ENCODE measurements around the gene ATXN7L1. TPM values are rescaled to one million over a fixed set of nuclear protein-coding genes. Genes with fewer than 3 reads are reported as not detected.

Gene ATXN7L1
- total and polyA plus RNA-seq, 9 donors, result 5.0 to 17.6 (median 11.4) TPM

- WGBS, 3 donors, result 16 to 41% (median 22%) methylated on average over 5 of the region's 5 CpGs
- H3K27me3 ChIP-seq, result no peaks in the 10 kb centered on the region
- intact Hi-C loops (cut with DNase I), result no loop called here
- no peak for DNase-seq
- peaks cover 7% of the 10 kb centered on the region for H3K4me1 ChIP-seq (ENCODE audit: insufficient read depth)
- no peak overlapping the region for H3K4me3 ChIP-seq
- no peaks in the 10 kb centered on the region for H3K36me3 ChIP-seq
- no peaks in the 10 kb centered on the region for H3K9me3 ChIP-seq
- TF ChIP-seq CTCF (IDR thresholded peaks at IDR 0.05) (no peak), POLR2A (IDR thresholded peaks at IDR 0.05) (no peak), EP300 (IDR thresholded peaks at IDR 0.05) (no peak)
- H3K27ac ChIP-seq, result no peak overlapping the region
Observed at GRCh38 chr7:105829681-105830322, 46.6 kb downstream of the ATXN7L1 start.

DNA sequence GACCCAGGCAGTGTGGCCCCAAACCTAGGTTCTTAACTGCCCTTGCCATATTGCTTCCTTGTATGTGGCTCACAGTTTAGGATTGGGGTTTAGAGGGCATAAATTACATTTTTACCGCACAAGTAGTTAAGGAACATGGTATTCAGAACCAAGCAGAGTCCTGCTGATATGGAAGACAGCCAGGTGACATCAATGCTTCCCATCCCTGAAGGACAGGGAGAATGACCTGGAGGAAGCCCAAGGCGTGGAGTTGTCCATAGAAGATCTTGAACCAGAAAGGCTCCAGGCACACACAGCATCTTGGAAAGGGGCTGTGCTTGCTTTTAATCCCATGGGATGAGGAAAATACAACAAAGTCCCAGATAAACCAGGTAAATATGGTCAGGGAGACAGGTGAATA is 48.3 kb downstream of the ATXN7L1 start:
- H3K4me3 ChIP-seq, result no peak overlapping the region
- no peaks in the 10 kb centered on the region for H3K36me3 ChIP-seq
- intact Hi-C loops (cut with DNase I), result no loop called here
- no peak overlapping the region for H3K27ac ChIP-seq
- no peaks in the 10 kb centered on the region for H3K9me3 ChIP-seq
- 94 to 96% (median 95%) methylated on average over 2 of the region's 2 CpGs for WGBS, 3 donors
- no peaks in the 10 kb centered on the region for H3K27me3 ChIP-seq
- no peak for DNase-seq
- TF ChIP-seq POLR2A (IDR thresholded peaks at IDR 0.05) (no peak), EP300 (IDR thresholded peaks at IDR 0.05) (no peak), CTCF (IDR thresholded peaks at IDR 0.05) (no peak)
- H3K4me1 ChIP-seq (ENCODE audit: insufficient read depth), result peaks cover 8% of the 10 kb centered on the region

DNA sequence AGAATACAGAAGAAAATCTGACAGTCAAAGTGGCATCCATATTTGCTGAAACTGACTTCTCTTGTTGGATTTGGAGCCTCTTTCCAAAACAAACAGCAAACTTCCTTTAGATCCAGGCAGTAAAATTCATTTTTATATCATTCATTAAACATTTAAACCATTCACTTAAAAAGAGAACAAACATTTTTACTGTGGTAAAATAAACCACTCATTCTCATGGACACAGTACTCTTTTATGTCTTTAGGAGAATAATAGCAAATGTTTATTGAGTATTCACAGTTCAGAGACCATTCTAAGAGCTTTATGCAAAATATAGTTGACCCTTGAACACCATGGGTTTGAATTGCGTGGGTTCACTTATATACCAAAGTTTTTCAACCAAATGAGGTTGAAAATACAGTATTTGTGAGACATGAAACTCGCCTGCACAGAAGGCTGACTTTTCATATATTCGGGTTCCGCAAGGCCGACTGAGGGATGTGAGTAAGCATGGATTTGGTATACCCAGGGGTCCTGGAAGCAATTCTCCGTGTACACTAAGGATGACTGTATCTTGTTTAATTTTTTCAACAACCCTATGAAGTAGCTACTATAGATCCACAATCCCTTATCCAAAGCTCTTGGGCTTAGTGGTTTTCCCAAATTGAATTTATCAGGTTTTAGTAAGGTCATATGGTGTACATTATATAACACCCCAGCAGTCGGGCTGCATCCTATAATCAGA is 49.1 kb downstream of the ATXN7L1 start:
- no peak for TF ChIP-seq POLR2A (IDR thresholded peaks at IDR 0.05)
- TF ChIP-seq EP300 (IDR thresholded peaks at IDR 0.05), result no peak
- TF ChIP-seq CTCF (IDR thresholded peaks at IDR 0.05), result no peak
- no peak for DNase-seq

GRCh38 chr7:105826143-105826542 is 50.3 kb downstream of the ATXN7L1 start:
- DNase-seq, result no peak
- TF ChIP-seq POLR2A (IDR thresholded peaks at IDR 0.05), result no peak
- no peak for TF ChIP-seq EP300 (IDR thresholded peaks at IDR 0.05)
- no peak for TF ChIP-seq CTCF (IDR thresholded peaks at IDR 0.05)
- Histone ChIP-seq H3K9me3 (no peaks in the 10 kb centered on the region), H3K36me3 (no peaks in the 10 kb centered on the region), H3K4me1 (ENCODE audit: insufficient read depth) (peaks cover 8% of the 10 kb centered on the region), H3K27ac (no peak overlapping the region), H3K27me3 (no peaks in the 10 kb centered on the region), H3K4me3 (no peak overlapping the region)
- intact Hi-C loops (cut with DNase I), result no loop called here

More for the DNA sequence above, 49.1 kb downstream of the ATXN7L1 start:
- no peaks in the 10 kb centered on the region for H3K9me3 ChIP-seq
- intact Hi-C loops (cut with DNase I), result no loop called here
- H3K27ac ChIP-seq, result no peak overlapping the region
- no peaks in the 10 kb centered on the region for H3K27me3 ChIP-seq
- WGBS, 3 donors, result 93 to 96% (median 94%) methylated on average over 7 of the region's 7 CpGs
- H3K4me3 ChIP-seq, result no peak overlapping the region
- peaks cover 8% of the 10 kb centered on the region for H3K4me1 ChIP-seq (ENCODE audit: insufficient read depth)
- no peaks in the 10 kb centered on the region for H3K36me3 ChIP-seq
